Ovary (tissue), 3 donors: Measurements from ENCODE around the gene PHOSPHO2.

Experiments used
- CTCF ChIP-seq, 3 donors: fragments of 450-650 bp in 2 of 3; fragments of 200-600 bp in 1 of 3; IDR thresholded peaks; one replicate each; pipeline versions ENCODE4 v1.5.1 to v1.8.0; 2016 to 2022; ENCODE audit warnings: antibody characterized with exemption in 3 of 3, mild to moderate bottlenecking in 1 of 3
- EP300 ChIP-seq: sonication (generic); formaldehyde crosslinking; IDR thresholded peaks from one replicate; pipeline ENCODE4 v1.6.1; 2017; ENCODE audit warnings: antibody characterized with exemption
- POLR2A ChIP-seq: fragments of 450-650 bp; IDR thresholded peaks from one replicate; pipeline ENCODE4 v1.6.1; 2017; ENCODE audit warnings: antibody characterized with exemption, mild to moderate bottlenecking, moderate library complexity
- donor health status: DM: no; HTN: no; CAD: no.

DNA sequence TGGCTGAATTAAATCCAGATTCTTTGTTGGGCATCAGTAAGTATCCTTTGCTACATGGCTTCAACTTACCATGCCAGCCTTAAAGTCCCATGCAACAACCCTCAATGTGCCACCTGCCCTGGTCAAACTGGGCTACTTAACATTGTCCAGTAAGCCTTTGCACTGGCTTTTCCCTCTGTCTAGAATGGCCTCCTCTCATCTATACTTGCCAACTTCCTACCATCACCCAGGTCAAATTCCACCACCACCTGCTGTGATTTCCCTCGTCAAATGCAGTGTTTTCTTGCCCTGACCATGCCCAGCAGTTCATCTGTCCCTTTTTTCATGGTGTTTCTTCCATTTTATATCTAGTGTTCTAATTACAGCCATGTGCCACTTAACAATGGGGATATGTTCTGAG, 45.1 kb downstream of the PHOSPHO2 start:
- TF ChIP-seq POLR2A (no peak), CTCF (IDR thresholded peaks at IDR 0.05) (no peak), EP300 (no peak)
